Effector memory CD8-positive, alpha-beta T cell (primary cell): ENCODE measurements around the gene FAM217A.

Experiments used
- ATAC-seq: fragments of 150-1000 bp; cut with Tn5 transposase; replicated peaks from 2 replicates; pipeline ENCODE4 v1.10.0; 2021; ENCODE audit warnings: mild to moderate bottlenecking, moderate library complexity
- DNase-seq, 3 experiments: peaks; one replicate each; pipeline ENCODE4 v3.0.0; 2021
- H3K27ac Mint-ChIP-seq, 2 donors: one replicate each; pipeline ENCODE4 v1.8.0; 2022; ENCODE audit warnings: mild to moderate bottlenecking in 2 of 2, mixed read lengths in 2 of 2, moderate library complexity in 2 of 2
- H3K27me3 Mint-ChIP-seq, 2 donors: one replicate each; pipeline ENCODE4 v1.8.0; 2022; ENCODE audit warnings: mixed read lengths in 2 of 2
- H3K36me3 Mint-ChIP-seq: one replicate; pipeline ENCODE4 v1.8.0; 2022; ENCODE audit warnings: mild to moderate bottlenecking, moderate library complexity, mixed read lengths; ENCODE audit not compliant: insufficient read depth
- H3K4me1 Mint-ChIP-seq, 2 donors: one replicate each; pipeline ENCODE4 v1.8.0; 2022; ENCODE audit warnings: low read depth in 2 of 2, mixed read lengths in 2 of 2
- H3K4me3 Mint-ChIP-seq, 2 donors: one replicate each; pipeline ENCODE4 v1.8.0; 2022; ENCODE audit warnings: mild to moderate bottlenecking in 2 of 2, mixed read lengths in 2 of 2, moderate library complexity in 2 of 2
- H3K9me3 Mint-ChIP-seq, 2 donors: one replicate each; pipeline ENCODE4 v1.8.0; 2022; ENCODE audit warnings: mixed read lengths in 2 of 2

Gene FAM217A

GRCh38 chr6:4066029-4066755 lies 12.7 kb downstream of the FAM217A start:
- Mint-ChIP-seq H3K4me3 (no peak overlapping the region), H3K27ac (peak overlapping the region; percentile 5 to 15), H3K9me3 (no peaks in the 10 kb centered on the region), H3K27me3 (no peaks in the 10 kb centered on the region), H3K4me1 (peaks cover 0 to 3% of the 10 kb centered on the region in 2 donors), H3K36me3 (peaks cover 45% of the 10 kb centered on the region)
- no peak for DNase-seq
- no peak for ATAC-seq

GRCh38 chr6:4059115-4059777 lies 19.7 kb downstream of the FAM217A start:
- peaks cover 10 to 18% of the 10 kb centered on the region in 2 donors for H3K4me1 Mint-ChIP-seq
- peak; percentile 84 for ATAC-seq
- peak; percentile 21 to 35 (median 32) for DNase-seq
- H3K36me3 Mint-ChIP-seq = peaks cover 96% of the 10 kb centered on the region
- no peaks in the 10 kb centered on the region for H3K27me3 Mint-ChIP-seq
- no peaks in the 10 kb centered on the region for H3K9me3 Mint-ChIP-seq
- H3K27ac Mint-ChIP-seq = peak overlapping the region; percentile 95
- peak overlapping the region; percentile 28 to 53 for H3K4me3 Mint-ChIP-seq

GRCh38 chr6:4057036-4057435 lies 21.9 kb downstream of the FAM217A start:
- Mint-ChIP-seq H3K4me1 (peaks cover 10 to 18% of the 10 kb centered on the region in 2 donors), H3K27me3 (no peaks in the 10 kb centered on the region), H3K27ac (no peak overlapping the region), H3K4me3 (no peak overlapping the region), H3K36me3 (peaks cover 97% of the 10 kb centered on the region), H3K9me3 (no peaks in the 10 kb centered on the region)
- DNase-seq (no peak), ATAC-seq (no peak)

- peaks cover 10 to 18% of the 10 kb centered on the region in 2 donors for H3K4me1 Mint-ChIP-seq
- H3K36me3 Mint-ChIP-seq = peaks cover 97% of the 10 kb centered on the region
- no peaks in the 10 kb centered on the region for H3K9me3 Mint-ChIP-seq
- DNase-seq = no peak
- no peak overlapping the region for H3K27ac Mint-ChIP-seq
- no peak overlapping the region for H3K4me3 Mint-ChIP-seq
- no peaks in the 10 kb centered on the region for H3K27me3 Mint-ChIP-seq
- no peak for ATAC-seq
These were observed 23.4 kb downstream of the FAM217A start for GRCh38 chr6:4055420-4056041.

- no peaks in the 10 kb centered on the region for H3K27me3 Mint-ChIP-seq
- no peaks in the 10 kb centered on the region for H3K9me3 Mint-ChIP-seq
- H3K4me3 Mint-ChIP-seq = no peak overlapping the region
- H3K36me3 Mint-ChIP-seq = peaks cover 98% of the 10 kb centered on the region
- no peak for ATAC-seq
- H3K27ac Mint-ChIP-seq = peak overlapping the region in 1 of 2 donors; percentile 60
- DNase-seq = no peak
- peaks cover 0 to 5% of the 10 kb centered on the region in 2 donors for H3K4me1 Mint-ChIP-seq
These were observed 29.7 kb downstream of the FAM217A start for GRCh38 chr6:4049246-4049645.

GRCh38 chr6:4041480-4041879 lies 37.5 kb downstream of the FAM217A start:
- H3K27me3 Mint-ChIP-seq = no peaks in the 10 kb centered on the region
- no peak overlapping the region for H3K4me3 Mint-ChIP-seq
- DNase-seq = no peak
- ATAC-seq = no peak
- H3K4me1 Mint-ChIP-seq = peaks cover 8 to 42% of the 10 kb centered on the region in 2 donors
- H3K36me3 Mint-ChIP-seq = peaks cover 95% of the 10 kb centered on the region
- H3K9me3 Mint-ChIP-seq = no peaks in the 10 kb centered on the region
- peak overlapping the region in 1 of 2 donors; percentile 39 for H3K27ac Mint-ChIP-seq

GRCh38 chr6:4039348-4039747 lies 39.6 kb downstream of the FAM217A start:
- no peaks in the 10 kb centered on the region for H3K27me3 Mint-ChIP-seq
- H3K27ac Mint-ChIP-seq = peak overlapping the region in 1 of 2 donors; percentile 83
- DNase-seq (no peak), ATAC-seq (no peak)
- no peak overlapping the region for H3K4me3 Mint-ChIP-seq
- no peaks in the 10 kb centered on the region for H3K9me3 Mint-ChIP-seq
- H3K36me3 Mint-ChIP-seq = peaks cover 95% of the 10 kb centered on the region
- peaks cover 19 to 49% of the 10 kb centered on the region in 2 donors for H3K4me1 Mint-ChIP-seq

GRCh38 chr6:4036581-4036980 lies 42.4 kb downstream of the FAM217A start:
- Mint-ChIP-seq H3K36me3 (peaks cover 91% of the 10 kb centered on the region), H3K27me3 (no peaks in the 10 kb centered on the region), H3K4me3 (peak overlapping the region; percentile 18 to 41), H3K27ac (peak overlapping the region; percentile 73 to 92), H3K9me3 (no peaks in the 10 kb centered on the region), H3K4me1 (peaks cover 28 to 69% of the 10 kb centered on the region in 2 donors)
- ATAC-seq (peak; percentile 19), DNase-seq (no peak)

- DNase-seq (no peak), ATAC-seq (no peak)
- peaks cover 48 to 82% of the 10 kb centered on the region in 2 donors for H3K4me1 Mint-ChIP-seq
- H3K9me3 Mint-ChIP-seq = no peaks in the 10 kb centered on the region
- no peaks in the 10 kb centered on the region for H3K27me3 Mint-ChIP-seq
- peaks cover 81% of the 10 kb centered on the region for H3K36me3 Mint-ChIP-seq
- H3K4me3 Mint-ChIP-seq = peak overlapping the region in 1 of 2 donors; percentile 36
- H3K27ac Mint-ChIP-seq = no peak overlapping the region
These were observed 46.5 kb downstream of the FAM217A start for GRCh38 chr6:4032475-4032874.

- Mint-ChIP-seq H3K27me3 (no peaks in the 10 kb centered on the region), H3K9me3 (no peaks in the 10 kb centered on the region), H3K4me3 (no peak overlapping the region), H3K27ac (peak overlapping the region; percentile 47 to 90), H3K4me1 (peaks cover 52 to 80% of the 10 kb centered on the region in 2 donors), H3K36me3 (peaks cover 74% of the 10 kb centered on the region)
- DNase-seq (no peak), ATAC-seq (no peak)
These were observed 47.5 kb downstream of the FAM217A start for GRCh38 chr6:4031442-4031841.

- no peak for DNase-seq
- H3K36me3 Mint-ChIP-seq = peaks cover 66% of the 10 kb centered on the region
These were observed 48.3 kb downstream of the FAM217A start for GRCh38 chr6:4030669-4031068.

GRCh38 chr6:4029687-4030086 lies 49.2 kb downstream of the FAM217A start:
- H3K4me1 Mint-ChIP-seq = peaks cover 44 to 76% of the 10 kb centered on the region in 2 donors
- ATAC-seq (no peak), DNase-seq (no peak)
- peaks cover 59% of the 10 kb centered on the region for H3K36me3 Mint-ChIP-seq
- H3K27ac Mint-ChIP-seq = peak overlapping the region in 1 of 2 donors; percentile 90
- H3K9me3 Mint-ChIP-seq = no peaks in the 10 kb centered on the region
- H3K4me3 Mint-ChIP-seq = peak overlapping the region; percentile 0 to 48
- H3K27me3 Mint-ChIP-seq = no peaks in the 10 kb centered on the region

More at GRCh38 chr6:4030669-4031068, 48.3 kb downstream of the FAM217A start:
- Mint-ChIP-seq H3K4me3 (peak overlapping the region in 1 of 2 donors; percentile 19), H3K4me1 (peaks cover 46 to 76% of the 10 kb centered on the region in 2 donors), H3K27ac (peak overlapping the region; percentile 47 to 90), H3K27me3 (no peaks in the 10 kb centered on the region), H3K9me3 (no peaks in the 10 kb centered on the region)
- ATAC-seq = peak; percentile 86

GRCh38 chr6:4028051-4028450 lies 50.9 kb downstream of the FAM217A start:
- Mint-ChIP-seq H3K4me1 (peaks cover 49 to 79% of the 10 kb centered on the region in 2 donors), H3K4me3 (peak overlapping the region in 1 of 2 donors; percentile 48), H3K9me3 (no peaks in the 10 kb centered on the region), H3K27me3 (no peaks in the 10 kb centered on the region), H3K36me3 (peaks cover 63% of the 10 kb centered on the region), H3K27ac (peak overlapping the region in 1 of 2 donors; percentile 90)
- ATAC-seq (no peak), DNase-seq (no peak)
